HepG2 (cell line): ENCODE measurements around the gene OS9. TPM values are rescaled to one million over a fixed set of nuclear protein-coding genes. Genes with fewer than 3 reads are reported as not detected.

Source experiments
- EZH2 ChIP-seq: conservative IDR thresholded peaks from 2 replicates; pipeline ENCODE4 v1.6.1; 2012; ENCODE audit warnings: mild to moderate bottlenecking, low read depth, low read length, moderate library complexity
- HMGXB3 ChIP-seq: sonication (generic); formaldehyde crosslinking; IDR thresholded peaks from 2 replicates; pipeline ENCODE4 v1.4.0; 2020; ENCODE audit warnings: missing genetic modification reagents, borderline replicate concordance
- HMGXB4 ChIP-seq, 2 experiments: sonication (generic) in 1 of 2; formaldehyde crosslinking in 1 of 2; IDR thresholded peaks; 2 replicates each; pipeline versions ENCODE4 v1.4.0 to v1.6.1; 2018 to 2020; ENCODE audit warnings: missing genetic modification reagents in 2 of 2, borderline replicate concordance in 1 of 2, low read depth in 1 of 2, mild to moderate bottlenecking in 1 of 2, missing biosample characterization in 1 of 2
- MAFG ChIP-seq: sonication (generic); formaldehyde crosslinking; IDR thresholded peaks from 2 replicates; pipeline ENCODE4 v1.5.1; 2020; ENCODE audit warnings: mild to moderate bottlenecking, missing genetic modification reagents
- RBFOX2 ChIP-seq: fragments of 200-400 bp; formaldehyde crosslinking; IDR thresholded peaks from 2 replicates; pipeline ENCODE4 v1.6.1; 2017; ENCODE audit warnings: low read depth, mild to moderate bottlenecking, low read length
- ZNF724P ChIP-seq: sonication (generic); formaldehyde crosslinking; IDR thresholded peaks from 2 replicates; pipeline ENCODE4 v1.8.0; 2022; ENCODE audit warnings: missing genetic modification reagents, borderline replicate concordance
- polyA plus RNA-seq, 8 experiments: library from polyadenylated mRNA; depleted of rRNA in 3 of 8; stranded (reverse) in 7 of 8; unstranded in 1 of 8; fragments of >200 nt; fragmentation: Illumina TruSeq in 4 of 8; extraction: Trizol in 4 of 8; gene quantifications; 2 replicates each; pipeline versions ENCODE4 v1.2.1 to v1.2.3, GENCODE V29; 2011 to 2016; ENCODE audit warnings: low read depth in 4 of 8, missing spikeins in 1 of 8, mixed read lengths in 1 of 8; ENCODE audit not compliant: insufficient read depth in 1 of 8
- total RNA-seq, 5 experiments: library from RNA; depleted of rRNA; stranded (reverse); fragments of >200 nt; fragmentation: Illumina TruSeq; extraction: Trizol; gene quantifications; 2 replicates each; pipeline ENCODE4 v1.2.3, GENCODE V29; 2016; ENCODE audit warnings: low read depth in 1 of 5
- TF ChIP-seq, protein P1 (sequence below): sonication (generic); formaldehyde crosslinking; IDR thresholded peaks from 2 replicates; pipeline ENCODE4 v1.4.0; 2020; ENCODE audit warnings: missing genetic modification reagents, borderline replicate concordance
- TF ChIP-seq, protein P2 (sequence below): sonication (generic); formaldehyde crosslinking; IDR thresholded peaks from 2 replicates; pipeline ENCODE4 v1.4.0; 2020; ENCODE audit warnings: missing genetic modification reagents, mild to moderate bottlenecking, borderline replicate concordance

Gene OS9
- total and polyA plus RNA-seq, 2 of the 13 experiments (the other 11 are each of a cell fraction or from before 2014, with no cell fraction given): 156 to 206 TPM

- TF ChIP-seq, protein P1, sequence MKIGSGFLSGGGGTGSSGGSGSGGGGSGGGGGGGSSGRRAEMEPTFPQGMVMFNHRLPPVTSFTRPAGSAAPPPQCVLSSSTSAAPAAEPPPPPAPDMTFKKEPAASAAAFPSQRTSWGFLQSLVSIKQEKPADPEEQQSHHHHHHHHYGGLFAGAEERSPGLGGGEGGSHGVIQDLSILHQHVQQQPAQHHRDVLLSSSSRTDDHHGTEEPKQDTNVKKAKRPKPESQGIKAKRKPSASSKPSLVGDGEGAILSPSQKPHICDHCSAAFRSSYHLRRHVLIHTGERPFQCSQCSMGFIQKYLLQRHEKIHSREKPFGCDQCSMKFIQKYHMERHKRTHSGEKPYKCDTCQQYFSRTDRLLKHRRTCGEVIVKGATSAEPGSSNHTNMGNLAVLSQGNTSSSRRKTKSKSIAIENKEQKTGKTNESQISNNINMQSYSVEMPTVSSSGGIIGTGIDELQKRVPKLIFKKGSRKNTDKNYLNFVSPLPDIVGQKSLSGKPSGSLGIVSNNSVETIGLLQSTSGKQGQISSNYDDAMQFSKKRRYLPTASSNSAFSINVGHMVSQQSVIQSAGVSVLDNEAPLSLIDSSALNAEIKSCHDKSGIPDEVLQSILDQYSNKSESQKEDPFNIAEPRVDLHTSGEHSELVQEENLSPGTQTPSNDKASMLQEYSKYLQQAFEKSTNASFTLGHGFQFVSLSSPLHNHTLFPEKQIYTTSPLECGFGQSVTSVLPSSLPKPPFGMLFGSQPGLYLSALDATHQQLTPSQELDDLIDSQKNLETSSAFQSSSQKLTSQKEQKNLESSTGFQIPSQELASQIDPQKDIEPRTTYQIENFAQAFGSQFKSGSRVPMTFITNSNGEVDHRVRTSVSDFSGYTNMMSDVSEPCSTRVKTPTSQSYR (CRISPR knock-in tag): no peak
- TF ChIP-seq ZNF724P (CRISPR knock-in tag): no peak
- TF ChIP-seq HMGXB4 (CRISPR knock-in tag; IDR thresholded peaks at IDR 0.05; ENCODE audit: borderline replicate concordance in 1 of 2, low read depth in 1 of 2): 0 out of 4 replicates have a peak, but pooled peaks of 1 of the 2 experiments have one; percentile 24
- TF ChIP-seq, protein P2, sequence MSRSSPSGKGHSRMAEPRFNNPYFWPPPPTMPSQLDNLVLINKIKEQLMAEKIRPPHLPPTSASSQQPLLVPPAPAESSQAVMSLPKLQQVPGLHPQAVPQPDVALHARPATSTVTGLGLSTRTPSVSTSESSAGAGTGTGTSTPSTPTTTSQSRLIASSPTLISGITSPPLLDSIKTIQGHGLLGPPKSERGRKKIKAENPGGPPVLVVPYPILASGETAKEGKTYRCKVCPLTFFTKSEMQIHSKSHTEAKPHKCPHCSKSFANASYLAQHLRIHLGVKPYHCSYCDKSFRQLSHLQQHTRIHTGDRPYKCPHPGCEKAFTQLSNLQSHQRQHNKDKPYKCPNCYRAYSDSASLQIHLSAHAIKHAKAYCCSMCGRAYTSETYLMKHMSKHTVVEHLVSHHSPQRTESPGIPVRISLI (CRISPR knock-in tag): no peak
- 0 out of 2 replicates have a peak, but pooled peaks have one; percentile 41 for TF ChIP-seq RBFOX2
- TF ChIP-seq MAFG (CRISPR knock-in tag): no peak
- peak; percentile 89; the same call in 1 of the 2 replicates for TF ChIP-seq HMGXB3 (CRISPR knock-in tag)
- no peak for TF ChIP-seq EZH2
Measured at GRCh38 chr12:57693659-57694458, at the start of gene OS9 (continued).
